UCSD-AML1 (cell line): ENCODE data around the gene RIMBP3C.
"Not testable (repeated sequence)": the region's sequence is repeated elsewhere in the genome, so short reads cannot be mapped to it uniquely, and the experiment has no call there.

Experiments used
- DNase-seq: peaks from one replicate; lab custom pipeline; 2025; ENCODE audit not compliant: unreplicated experiment; lab: John Stamatoyannopoulos, UW

RIMBP3C gene

DNA sequence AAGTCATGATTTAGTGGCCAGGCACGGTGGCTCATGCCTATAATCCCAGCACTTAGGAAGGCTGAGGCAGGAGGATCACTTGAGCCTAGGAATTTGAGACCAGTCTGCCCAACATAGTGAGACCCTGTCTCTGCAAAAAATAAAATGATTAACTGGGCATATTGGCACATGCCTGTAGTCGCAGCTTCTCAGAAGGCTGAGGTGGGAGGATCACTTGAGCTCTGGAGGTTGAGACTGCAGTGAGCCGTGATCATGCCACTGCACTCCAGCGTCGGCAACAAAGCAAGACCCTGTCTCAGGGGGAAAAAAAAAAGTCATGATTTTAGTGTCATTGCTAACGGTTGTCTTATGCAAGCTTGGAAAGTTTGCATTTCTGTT, 28.2 kb upstream of the RIMBP3C start:
- no peak for DNase-seq

DNA sequence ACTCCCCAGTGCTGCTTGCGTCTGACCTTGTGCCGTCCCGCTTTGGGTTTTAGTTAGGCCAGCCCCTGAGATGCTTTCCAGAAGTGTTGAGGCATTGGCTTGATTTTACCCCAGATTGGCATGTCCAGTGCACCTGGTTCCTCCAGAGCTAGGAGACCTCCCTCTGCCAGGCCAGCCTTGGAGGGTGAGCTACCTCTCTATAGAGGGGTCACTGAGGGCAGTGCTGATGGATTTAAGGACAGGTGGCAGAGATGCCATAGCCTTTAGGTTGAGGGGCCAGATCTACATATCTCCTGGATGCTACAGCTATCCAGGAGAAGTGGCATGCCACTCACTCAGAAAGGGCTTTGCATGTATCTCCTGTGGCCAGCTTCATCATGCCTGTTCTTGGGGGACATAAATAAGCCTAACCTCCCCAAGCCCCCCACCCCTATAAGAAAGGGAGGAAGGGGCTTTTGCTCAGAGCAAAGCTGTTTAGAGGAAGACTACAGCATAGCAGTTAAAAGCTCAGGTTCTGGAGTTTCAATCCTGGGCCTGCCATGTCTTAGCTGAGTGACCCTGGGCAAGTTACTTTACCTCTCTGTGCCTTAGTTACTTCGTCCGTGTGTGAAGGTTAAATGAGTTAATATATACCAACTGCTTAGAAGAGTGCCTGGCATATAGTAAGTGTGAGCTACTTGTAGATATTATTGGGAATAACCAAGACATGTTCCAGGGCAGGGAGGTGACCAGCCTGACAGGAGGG, 22.7 kb upstream of the RIMBP3C start:
- DNase-seq, result no peak

DNA sequence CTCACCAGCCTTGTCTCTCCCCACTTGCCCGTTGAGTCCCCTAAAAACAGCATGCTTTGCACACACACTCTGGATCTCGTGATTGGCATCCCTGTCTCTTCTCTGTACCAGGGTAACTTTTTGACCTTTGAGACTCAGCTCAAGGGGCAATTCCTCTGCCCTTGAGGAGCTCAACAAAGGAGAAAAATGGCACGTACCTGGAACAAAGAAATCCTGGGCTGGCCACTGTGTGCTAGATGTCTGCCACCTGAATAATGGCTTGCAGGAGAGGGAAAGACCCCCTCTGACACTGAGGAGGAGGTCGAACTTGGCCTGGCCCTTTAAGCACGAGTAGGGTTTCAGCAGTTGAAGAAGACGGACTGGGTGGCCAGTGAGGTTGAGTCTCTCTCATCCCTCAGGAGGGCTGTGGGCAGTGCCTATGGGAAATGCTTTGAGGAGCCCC, 22.1 kb upstream of the RIMBP3C start:
- no peak for DNase-seq

DNA sequence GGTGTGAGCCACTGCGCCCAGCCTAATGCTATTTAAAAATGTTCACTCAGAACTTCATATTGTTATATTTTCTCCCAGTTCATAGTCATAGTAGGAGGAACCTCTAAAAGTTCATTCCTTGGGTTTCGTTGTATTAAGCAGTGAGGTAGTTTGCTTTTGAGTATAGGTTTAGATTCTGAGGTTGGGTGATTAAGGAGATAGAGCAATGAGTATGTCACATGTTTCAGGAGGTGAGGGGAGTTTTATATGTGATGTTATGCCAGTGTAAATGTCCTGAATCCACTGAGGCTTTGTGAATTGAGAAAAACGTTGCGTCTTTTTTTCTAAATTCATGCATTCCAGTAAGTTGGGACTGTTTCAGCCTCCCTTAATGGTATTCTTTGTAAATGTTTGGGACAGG, 20.4 kb upstream of the RIMBP3C start:
- DNase-seq, result no peak

DNA sequence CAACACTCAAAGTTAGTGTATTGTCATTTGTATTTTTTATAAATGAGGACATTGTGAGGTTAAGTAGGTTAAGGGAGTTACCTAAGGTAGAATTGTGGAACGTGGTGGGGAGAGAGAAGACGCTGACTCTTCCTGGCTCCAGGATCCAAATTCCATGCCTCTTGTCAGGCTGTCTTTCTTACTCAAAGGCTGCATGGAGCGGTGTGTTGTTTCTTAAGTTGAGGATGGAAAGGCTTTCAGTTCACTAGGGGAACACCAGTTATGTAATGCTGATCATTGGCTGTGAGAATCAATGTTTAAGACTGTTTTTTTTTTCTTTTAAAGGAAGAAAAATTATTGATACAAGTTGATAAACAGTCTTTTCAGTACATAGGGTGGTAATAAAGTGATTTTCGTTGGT, 19.1 kb upstream of the RIMBP3C start:
- no peak for DNase-seq

DNA sequence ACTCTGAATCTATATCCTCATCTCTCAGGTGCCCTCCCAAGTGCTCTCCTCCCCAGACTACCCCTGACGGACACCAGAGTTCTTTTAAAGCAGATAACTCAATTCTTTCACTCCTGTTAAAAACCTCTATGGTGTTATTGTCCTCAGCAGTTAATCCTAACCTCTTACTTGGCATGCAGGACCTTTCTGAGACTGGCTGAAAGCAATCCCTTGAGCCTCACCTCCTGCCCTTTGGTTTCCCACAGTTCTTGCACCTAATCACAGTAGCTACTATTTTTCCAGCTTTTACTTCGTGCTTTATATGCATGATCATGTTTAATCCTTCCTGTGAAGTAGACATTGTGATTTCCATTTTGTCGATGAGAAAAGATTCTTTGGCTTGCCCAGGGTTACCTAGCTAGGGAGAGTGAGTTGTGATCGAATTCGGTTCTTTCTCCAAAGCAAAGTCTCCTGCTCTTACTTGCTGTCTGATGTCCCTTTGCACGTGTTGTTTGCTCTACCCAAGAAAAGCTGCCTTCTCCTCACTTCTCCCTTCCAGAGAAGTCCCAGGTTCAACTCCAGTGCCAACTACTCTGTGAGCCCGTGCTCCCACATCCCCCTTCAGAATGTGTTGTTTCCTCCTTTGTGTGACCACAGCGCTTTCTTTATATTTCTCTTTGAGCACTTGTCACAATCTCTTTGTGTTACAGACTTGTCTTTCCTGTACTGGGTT, 18.4 kb upstream of the RIMBP3C start:
- DNase-seq, result peak; percentile 37

DNA sequence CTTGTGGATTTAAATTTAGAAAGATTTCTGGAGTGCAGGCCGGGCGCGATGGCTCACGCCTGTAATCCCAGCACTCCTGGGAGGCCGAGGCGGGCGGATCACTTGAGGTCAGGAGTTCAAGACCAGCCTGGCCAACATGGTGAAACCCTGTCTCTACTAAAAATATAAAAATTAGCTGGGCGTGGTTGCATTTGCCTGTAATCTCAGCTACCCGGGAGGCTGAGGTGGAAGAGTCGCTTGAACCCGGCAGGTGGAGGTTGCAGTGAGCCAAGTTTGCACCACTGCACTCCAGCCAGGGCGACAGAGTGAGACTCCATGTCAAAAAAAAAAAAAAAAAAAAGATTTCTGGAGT, 17.8 kb upstream of the RIMBP3C start:
- not testable (repeated sequence) for DNase-seq

DNA sequence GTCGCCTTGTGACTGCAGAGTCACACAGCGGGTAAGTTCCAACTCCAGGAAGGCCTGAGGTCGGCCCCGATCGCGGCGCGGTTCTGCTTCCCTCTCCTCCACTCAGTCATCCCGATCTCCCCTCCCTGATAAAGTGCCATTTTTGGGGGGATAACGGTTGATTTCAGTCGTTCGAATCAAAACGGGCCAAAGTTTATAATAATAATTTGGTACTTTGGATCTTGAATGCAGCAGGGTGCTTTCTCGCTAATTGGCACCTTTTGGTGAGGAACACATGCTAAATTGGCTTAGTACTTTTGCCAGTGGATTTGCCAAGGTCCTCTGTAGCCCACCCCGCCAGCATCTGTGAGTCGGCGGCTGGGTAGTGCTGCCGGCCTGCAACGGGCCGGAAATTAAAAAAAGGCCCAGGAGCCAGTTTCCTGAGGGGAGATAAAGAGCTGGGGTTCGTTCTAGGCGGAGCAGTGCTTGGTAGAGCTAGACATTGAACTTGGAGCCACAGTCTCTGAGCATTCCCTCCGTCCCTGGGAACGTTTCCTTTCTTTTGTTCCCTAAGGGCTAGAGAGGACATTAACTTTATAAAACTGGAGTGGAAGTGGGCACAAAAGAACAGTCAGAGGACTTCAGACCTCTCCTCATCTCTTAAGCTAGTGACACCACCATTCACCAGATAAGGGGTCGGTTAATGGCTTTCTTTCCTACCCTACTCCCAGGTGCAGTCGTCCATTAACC, 17.2 kb upstream of the RIMBP3C start:
- DNase-seq, result peak; percentile 49

DNA sequence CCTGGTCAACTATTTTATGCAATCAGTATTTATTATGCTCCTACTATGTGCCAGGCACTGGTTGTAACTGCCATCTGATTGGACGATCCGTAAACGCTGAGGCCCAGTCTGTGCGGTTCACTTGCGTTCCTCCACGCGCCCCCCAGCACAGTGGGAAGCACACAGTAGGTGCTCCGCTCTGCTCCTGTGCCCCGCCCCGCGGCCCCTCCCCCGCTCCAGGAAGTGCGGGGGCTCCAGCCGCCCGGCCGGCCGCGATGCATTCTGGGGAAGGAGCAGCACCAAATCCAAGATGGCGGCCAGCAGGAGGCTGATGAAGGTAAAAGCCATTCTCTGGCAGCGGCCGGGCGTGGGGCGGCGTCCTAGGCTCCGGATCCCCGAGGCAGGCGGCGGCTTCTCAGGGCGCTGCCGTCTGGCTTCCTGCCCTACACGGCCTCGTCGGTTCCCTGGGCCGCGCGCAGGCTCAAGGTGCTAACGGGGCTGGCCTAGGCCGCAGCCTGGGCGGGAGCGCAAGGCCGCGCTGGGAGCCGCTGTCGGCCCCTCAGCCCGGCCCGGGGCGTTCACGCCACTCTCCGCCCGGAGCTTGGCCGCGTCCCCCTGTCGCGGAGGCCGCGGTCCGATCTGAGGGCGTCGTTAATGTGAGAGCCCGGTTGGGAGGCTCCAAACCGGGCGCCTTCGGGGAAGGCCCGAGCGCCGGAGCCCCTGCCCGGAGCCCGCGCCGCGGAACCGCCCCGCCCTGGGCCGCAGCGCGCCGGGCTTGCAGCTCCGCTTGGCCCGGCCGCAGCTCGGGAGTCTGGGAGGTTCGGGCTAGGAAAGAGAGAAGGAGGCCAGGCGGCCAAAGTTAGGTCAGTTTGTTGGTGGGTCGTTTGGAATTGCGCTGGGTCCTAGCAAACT, 16.4 kb upstream of the RIMBP3C start, which contains the start of gene UBE2L3:
Gene UBE2L3, plus strand, starts transcription at position 259 of the 891 bp plus-strand sequence. Its CDS starts 31 bp downstream, at position 290.
- DNase-seq, result peak; percentile 82

DNA sequence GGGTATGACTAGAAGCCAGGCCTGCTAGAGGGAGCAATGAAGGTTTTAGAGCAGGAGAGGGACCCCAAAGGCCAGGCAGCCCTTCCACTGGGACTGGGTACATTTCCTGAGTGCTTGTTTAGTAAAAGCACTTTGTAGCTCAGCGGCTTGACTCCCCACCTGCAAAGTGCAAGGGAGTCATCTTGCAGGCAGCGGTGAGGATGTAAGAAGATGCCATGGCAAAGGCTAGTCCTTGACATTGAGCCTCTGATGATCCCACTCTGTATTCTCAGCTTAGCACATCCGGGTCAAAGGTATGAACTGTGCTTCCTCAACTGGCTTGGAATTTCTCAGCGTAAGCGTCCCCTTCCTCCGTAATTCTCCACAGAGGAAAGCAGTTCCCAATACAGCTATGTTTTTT, 13.2 kb upstream of the RIMBP3C start:
- no peak for DNase-seq

DNA sequence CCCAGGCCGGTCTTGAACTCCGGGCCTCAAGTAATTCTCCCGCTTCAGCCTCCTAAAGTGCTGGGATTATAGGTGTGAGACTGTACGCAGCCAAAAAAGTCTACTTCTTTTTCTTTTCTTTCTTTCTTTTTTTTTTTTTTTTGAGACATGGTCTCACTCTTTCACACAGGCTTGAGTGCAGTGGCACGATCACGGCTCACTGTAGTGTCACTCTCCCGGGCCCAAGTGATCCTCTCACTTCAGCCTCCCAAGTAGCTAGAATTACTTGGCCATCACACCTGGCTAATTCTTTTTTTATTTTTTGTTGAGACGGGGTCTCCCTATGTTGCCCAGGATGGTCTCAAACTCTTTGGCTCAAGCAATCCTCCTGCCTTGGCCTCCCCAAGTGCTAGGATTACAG, 12.7 kb upstream of the RIMBP3C start:
- DNase-seq, result no peak

DNA sequence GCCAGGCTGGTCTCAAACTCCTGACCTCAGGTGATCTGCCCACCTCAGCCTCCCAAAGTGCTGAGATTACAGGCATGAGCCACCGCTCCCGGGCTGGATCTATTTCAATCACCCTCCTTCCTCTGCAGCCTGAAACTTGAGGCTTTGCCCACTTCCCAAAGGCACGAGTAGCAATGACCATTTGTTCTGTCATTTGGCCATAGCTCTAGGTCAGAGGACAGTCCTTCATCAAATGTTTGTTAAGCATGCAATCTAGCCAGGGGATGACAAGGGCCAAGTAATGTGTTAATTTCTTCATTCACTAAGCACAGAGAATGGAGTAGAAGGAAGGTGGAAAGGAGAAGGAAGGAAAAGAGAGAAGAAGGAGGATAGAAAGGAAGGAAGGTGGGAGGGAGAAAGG, 9.4 kb upstream of the RIMBP3C start:
- DNase-seq, result not testable (repeated sequence)

DNA sequence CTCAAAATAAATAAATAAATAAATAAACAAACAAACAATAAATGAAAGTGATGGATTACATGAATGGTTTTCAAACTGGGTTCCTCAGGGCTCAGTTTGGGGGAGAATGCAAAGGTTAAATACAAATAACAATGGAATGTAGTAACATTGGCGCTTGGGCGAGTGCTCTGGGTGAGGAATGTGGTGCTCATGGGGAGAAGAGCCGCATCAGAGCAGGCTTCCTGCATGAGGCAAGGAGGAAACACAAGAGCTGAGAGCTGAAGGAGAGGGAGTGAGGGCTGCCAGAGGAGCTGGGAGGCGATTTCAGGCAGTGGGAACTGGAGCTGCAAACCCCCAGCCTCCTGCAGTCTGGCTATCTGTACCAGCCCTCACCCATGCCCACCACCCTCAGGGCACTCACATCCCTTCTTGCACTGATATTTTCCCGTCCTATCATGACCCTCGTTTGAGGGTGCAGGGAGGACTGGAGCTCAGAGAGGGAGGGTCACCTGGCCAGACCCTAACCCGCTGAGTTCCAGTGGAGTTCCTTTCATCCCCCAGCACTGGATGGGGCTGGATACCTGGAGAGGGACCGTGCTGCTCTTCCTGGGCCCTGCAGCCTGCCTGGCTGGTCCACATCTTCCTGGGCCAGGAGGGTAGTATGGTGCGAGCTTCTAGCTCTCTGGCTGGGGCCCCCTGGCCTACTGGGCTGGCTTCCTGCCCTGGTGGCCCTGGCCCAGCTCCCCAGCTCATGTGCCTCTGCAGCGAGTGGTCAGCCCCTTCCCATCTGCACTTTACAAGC, 8.3 kb upstream of the RIMBP3C start:
- not testable (repeated sequence) for DNase-seq

DNA sequence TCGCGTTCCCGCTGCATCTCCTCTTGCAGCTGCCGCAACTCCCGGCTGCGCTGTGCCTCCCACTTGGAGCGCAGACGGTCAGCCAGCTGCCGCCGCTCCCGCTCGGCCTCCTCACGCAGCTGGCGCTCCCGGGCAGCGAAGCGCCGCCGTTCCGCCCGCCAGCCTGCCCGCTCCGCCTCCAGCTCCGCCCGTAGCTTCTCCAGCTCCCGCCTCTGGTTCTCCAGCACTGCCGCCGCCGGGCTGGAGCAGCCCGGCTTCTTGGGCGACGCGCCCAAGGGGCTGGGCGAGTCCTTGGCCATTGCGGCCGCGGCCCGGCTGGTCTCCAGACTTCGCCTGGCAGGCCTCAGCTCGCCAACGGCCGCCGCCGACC, 598 bp downstream of the RIMBP3C start:
- not testable (repeated sequence) for DNase-seq

DNA sequence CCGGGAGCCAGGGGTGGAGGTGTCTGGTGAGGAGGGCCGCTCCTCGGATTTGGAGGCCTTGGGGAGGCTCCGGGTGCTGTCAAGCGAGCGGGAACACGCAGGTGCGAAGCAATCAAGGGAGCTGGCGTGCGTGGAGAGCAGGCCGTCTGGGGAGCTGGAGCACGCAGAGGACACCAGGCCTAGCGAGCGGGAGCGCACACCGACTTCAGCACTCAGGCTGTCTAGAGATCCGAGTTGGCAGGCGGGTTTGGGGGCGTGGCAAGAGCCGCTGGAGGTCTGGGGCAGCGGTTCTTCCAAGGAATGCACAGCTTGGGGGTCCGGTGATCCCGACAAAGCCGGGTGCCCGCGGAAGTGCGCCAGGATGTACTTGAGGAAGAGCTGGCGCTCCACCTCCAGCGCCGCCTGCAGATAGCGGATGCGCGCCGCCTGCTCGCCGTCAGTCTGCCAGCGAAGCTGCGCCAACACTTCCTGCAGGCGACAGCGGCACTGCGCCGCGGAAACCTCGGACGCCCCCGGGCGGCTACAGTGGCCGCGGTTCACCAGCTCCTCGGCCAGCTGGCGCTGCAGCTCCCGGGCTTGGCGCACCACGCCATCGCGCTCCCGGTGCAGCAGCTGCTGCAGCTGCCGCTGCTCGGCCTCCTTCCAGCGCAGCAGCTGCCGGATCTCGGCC, 1.1 kb downstream of the RIMBP3C start:
- DNase-seq, result not testable (repeated sequence)

DNA sequence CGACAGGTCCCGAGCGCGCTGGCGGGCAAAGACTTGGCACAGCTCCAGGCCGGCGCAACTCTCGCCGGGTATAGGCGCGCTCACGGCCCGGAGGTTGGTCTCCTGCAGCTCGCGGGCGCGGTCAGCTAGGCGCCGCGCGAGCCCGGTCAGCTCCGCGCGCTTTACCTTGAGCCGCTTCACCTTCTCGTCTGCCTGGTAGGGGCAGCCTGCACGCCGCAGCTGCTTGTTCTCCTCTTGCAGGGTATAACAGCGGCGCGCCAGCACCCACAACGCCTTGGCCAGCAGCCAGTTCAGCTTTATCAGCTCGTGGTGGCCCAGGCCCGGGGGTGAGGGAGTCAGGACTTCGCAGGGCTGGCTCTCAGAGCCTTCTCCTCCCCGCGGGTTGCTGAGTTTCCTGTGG, 1.7 kb downstream of the RIMBP3C start:
- not testable (repeated sequence) for DNase-seq

DNA sequence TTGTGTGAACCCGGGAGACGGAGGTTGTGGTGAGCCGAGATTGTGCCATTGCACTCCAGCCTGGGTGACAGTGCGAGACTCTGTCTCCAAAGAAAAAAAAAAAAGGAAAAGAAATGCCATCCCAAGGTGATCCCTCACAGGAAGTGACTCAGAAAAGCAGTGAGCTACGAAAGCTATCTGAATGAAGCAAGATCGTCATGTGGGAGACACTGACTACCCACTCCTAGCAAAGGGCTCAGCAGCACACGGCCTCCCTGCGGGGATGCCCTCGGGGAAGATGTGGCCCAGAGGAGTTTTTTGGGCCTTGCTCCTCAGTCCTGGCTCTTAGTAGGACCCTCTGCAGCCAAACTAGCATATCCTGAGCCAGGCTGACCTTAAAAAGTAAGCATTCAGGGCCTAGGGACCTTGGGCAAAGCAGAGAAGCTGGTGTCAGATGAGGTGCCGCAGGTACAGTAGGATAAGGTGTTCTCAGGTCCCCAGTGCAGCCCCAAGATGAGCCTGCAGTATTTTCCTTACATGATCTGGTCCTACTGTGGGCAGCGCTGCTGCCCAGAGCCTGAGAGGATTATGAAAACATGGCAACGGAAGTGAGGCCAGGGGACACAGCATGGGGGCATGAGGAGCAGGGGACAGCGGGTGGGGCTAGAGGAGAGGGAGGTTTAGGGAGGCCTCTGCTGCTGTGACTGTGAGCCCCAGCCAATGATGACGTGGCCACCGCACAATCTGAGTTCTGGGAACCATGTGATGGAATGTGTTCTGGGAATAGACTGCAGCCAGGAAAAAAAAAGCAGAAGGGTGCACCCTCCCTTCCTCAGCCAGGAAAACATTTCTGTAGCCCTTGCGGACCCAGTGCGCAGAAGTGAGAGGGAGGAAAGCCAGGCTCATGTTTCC, 6.6 kb downstream of the RIMBP3C start:
- not testable (repeated sequence) for DNase-seq

DNA sequence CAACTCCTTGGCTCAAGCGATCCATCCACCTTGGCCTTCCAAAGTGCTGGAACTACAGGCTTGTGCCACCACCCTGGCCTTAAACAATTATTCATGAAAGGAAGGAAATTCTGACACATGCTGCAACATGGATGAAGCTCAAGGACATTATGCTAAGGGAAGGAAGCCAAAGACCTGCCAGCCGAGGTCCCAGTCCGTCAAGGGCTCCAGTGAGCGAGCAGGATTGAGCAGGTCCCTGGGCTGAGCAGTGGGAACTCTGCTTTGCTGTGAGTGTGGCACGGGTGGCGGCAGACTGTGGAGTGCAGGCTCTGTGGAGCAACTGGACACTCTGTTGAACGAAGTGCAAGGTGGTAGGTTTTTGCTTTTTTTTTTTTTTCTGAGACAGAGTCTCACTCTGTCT, 11.4 kb downstream of the RIMBP3C start:
- DNase-seq, result not testable (repeated sequence)
